GM19035 (cell line): ENCODE measurements around the gene NACA2.
"Not testable (repeated sequence)": the region's sequence is repeated elsewhere in the genome, so short reads cannot be mapped to it uniquely, and the experiment has no call there.

ENCODE experiments used
- ATAC-seq: cut with Tn5 transposase; IDR thresholded peaks from one replicate; pipeline ENCODE4 v1.9.1; 2021; ENCODE audit not compliant: unreplicated experiment

The NACA2 gene

GRCh38 chr17:61579347-61579746 lies 11.7 kb downstream of the NACA2 start:
- ATAC-seq: no peak

- no peak for ATAC-seq
Observed at GRCh38 chr17:61578645-61579044, 12.4 kb downstream of the NACA2 start.

- ATAC-seq: no peak
Observed at GRCh38 chr17:61575983-61576382, 15.0 kb downstream of the NACA2 start.

DNA sequence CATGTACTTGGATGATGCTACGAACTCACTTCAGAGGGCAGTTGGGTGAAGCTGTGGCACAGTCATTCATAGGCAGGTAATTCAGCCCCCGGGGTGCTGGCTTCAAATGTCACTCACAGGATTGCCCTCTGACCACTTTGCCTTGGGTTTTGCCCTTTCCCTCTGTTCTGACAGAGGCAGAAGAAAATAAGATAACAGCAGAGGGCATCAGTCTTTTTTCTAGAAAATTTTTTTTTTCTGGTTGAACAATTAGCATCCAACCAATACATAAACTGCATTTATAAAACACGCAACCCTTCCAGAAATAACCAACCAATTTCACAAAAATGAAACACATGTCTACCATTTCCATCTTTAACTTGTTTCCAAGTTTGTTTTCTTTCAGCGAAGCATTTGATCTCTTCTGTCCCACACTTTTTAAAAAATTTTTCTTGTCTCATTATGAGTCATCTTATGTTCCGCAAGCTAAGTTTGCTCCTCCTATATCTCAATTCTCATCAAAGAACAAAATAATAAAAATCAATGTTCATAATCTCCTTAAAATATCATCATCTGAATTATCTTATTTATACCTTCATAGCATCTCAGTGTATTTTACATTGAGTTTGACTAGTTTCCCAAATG lies 15.6 kb downstream of the NACA2 start:
- ATAC-seq: no peak

DNA sequence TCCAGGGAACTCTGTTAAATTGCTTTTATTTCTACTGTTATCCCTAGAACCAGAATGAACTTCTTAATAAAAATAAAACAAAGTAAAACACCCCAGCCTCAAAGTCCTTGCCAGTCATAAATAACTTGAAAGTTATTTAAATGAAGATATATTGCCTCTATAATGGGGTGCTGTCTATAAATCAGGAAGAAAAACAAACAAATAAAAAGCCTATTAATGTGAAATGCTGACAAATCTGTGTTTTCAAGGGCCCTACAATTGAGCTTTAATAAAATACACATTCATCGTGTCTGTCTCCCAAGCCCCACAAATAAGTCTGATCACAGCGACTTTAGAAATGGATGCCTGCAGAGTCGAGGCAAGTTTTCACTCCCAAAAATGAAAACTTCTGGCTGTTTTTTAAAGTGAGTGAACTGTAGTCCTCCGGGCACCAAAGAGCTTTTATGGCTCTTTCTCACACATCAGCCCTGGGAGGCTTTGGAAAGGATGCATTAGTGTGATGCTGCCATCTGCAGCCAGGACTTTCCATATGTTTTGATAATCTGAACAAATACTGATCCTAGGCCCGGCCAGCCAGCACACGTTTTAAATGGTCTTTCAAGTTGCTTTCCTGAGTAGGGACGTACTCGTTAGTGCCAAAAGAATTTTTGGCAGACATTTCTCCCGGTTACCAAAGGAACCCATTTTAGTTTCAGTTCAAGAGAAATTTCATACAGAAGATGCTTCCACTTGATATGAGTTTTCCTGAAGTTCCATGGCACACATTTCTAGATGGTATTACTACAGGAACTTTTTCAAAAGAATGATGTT lies 16.3 kb downstream of the NACA2 start:
- no peak for ATAC-seq

GRCh38 chr17:61572547-61572946 lies 18.5 kb downstream of the NACA2 start:
- ATAC-seq: not testable (repeated sequence)

DNA sequence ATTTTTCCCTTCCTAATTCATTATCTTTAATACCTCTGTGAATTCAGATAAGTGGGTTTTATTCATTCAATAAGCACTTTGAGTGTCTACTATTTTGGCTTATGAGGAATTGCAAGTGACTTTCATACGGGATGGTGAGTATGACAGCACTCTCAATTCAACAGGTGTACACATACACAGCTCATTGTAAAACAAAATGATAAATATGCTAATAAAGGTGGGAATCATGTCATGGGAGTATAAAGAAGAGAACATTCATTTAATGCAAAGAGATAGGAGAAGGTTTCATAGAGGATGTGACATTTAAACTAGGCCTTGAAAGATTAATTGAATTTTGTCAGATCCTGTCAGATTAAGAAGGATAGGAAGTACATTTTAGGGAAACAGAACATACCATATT lies 19.4 kb downstream of the NACA2 start:
- no peak for ATAC-seq

DNA sequence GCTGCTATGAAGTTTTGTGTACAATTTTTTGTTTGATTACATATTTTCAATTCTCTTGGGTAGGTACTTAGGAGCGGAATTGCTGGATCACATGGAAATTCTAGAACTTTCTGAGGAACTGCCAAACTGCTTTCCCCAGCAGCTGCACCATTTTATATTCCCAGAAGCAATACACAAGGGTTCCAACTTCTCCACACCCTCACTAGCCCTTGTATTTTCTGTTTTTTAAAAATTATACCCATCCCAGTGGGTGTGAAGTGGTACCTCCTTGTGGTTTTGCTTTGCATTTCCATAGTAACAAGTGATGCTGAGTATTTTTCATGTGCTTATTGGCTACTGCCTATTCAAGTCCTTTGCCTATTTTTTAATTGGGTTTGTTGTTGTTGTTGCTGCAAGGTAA lies 20.9 kb downstream of the NACA2 start:
- ATAC-seq: no peak

DNA sequence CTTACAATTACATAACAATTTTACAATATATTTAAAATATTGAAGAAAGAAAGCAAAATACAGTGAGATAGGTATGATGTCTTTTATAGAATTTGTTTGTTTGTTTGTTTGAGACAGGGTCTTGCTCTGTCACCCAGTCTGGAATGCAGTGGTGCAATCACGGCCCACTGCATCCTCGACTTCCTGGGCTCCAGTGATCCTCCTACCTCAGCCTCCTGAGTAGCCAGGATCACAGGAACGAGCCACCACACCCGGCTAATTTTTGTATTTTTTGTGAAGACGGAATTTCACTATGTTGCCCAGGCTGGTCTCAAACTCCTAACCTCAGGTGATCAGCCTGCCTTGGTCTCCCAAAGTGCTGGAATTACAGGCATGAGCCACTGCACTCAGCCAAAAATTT lies 21.5 kb downstream of the NACA2 start:
- not testable (repeated sequence) for ATAC-seq

GRCh38 chr17:61568219-61569072 lies 22.6 kb downstream of the NACA2 start:
- ATAC-seq: no peak

DNA sequence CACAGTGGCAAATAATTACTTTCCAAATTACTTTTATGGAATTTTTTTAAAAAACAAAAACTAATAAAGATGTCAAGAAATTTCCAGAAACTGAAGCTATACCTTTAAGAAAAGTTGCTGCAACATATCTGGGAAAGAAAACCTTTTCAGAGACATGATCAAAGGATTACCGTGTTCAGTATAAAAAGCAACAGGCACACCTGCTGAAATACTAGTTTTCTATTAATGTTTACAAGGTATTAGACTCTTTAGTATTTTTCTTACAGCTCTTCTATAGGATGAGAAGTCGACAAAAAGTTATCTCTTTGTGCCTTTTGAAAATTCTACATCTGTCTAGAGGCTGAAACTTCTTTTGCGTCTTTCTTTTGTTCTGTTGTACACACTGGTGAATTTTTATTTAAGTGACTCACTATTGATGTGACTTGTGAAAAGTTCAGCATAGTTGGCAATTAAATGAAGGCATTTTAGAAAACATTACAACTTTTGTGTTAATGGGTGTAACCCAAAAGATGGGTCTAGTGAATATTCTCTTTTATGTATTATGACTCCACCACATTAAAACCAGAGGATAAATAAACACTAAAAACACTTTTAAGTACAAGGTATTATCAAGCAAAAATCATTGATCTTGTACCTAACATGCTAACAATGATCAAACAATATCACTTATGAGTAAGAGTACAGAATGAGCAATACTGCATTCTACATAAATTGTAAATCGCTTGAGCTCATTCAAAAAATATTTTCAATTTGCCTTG lies 23.8 kb downstream of the NACA2 start:
- ATAC-seq: no peak

DNA sequence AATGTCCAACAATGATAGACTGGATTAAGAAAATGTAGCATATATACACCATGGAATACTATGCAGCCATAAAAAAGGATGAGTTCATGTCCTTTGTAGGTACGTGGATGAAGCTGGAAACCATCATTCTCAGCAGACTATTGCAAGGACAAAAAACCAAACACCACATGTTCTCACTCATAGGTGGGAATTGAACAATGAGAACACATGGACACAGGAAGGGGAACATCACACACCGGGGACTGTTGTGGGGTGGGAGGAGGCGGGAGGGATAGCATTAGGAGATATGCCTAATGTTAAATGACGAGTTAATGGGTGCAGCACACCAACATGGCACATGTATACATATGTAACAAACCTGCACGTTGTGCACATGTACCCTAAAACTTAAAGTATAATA lies 24.6 kb downstream of the NACA2 start:
- not testable (repeated sequence) for ATAC-seq

- ATAC-seq: not testable (repeated sequence)
Observed at GRCh38 chr17:61565850-61566249, 25.2 kb downstream of the NACA2 start.

GRCh38 chr17:61565213-61565612 lies 25.8 kb downstream of the NACA2 start:
- no peak for ATAC-seq

GRCh38 chr17:61562287-61562686 lies 28.7 kb downstream of the NACA2 start:
- no peak for ATAC-seq

GRCh38 chr17:61561354-61561753 lies 29.7 kb downstream of the NACA2 start:
- ATAC-seq: no peak

- ATAC-seq: no peak
Observed at GRCh38 chr17:61560071-61560470, 30.9 kb downstream of the NACA2 start.

GRCh38 chr17:61556224-61557188 lies 34.5 kb downstream of the NACA2 start:
- no peak for ATAC-seq

DNA sequence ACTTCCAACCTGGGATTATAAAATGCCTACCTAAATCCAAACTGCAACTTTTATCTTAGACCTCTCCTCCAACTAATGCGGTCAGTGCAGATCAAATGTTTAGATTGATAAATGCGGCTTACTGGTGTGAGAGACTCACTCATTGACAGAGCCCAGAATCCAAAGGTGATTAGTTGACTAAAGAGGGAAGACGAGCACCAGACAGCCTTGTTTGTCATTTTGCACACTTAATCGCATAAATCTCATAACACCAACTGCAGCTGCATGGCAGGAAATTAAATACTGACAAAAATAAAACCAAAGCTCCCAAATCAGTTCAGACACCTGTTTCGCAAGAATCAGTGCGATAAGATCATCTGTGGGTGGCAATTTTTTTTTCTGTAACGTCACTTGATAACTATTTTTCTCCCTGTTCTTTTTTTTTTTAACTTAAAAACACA lies 35.9 kb downstream of the NACA2 start:
- ATAC-seq: no peak

DNA sequence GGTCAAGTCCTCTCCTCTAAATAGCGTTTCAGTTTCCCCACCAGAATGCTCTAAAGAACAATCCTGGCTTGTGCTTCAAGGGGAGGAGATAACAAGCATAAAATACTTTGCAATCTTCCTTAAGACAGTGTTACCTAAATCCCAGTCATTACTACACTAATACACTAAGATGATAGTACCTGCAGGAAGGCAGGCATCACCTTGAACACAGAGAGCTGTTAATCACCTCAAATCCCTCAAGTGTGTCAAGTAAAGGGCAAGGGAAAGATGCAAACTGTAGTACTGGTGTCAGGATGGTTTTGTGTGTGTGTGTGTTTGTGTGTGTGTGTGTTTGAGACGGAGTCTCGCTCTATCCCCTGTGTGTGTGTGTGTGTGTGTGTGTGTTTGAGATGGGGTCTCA lies 36.8 kb downstream of the NACA2 start:
- no peak for ATAC-seq
